GM21390 (cell line): ENCODE data around the gene DIP2B.
"Not testable (repeated sequence)": the region's sequence is repeated elsewhere in the genome, so short reads cannot be mapped to it uniquely, and the experiment has no call there.

ENCODE experiments used
- ATAC-seq: cut with Tn5 transposase; IDR thresholded peaks from one replicate; pipeline ENCODE4 v1.9.1; 2021; ENCODE audit not compliant: unreplicated experiment

The DIP2B gene

GRCh38 chr12:50504798-50505674 lies at the start of gene DIP2B:
Gene DIP2B, plus strand, starts transcription at chr12:50504985. Its CDS starts 156 bp downstream, at chr12:50505141.
- ATAC-seq: peak; percentile 58

- ATAC-seq: no peak
Observed at GRCh38 chr12:50458606-50459005, 46.2 kb upstream of the DIP2B start.

- ATAC-seq: no peak
Observed at GRCh38 chr12:50467439-50467838, 37.3 kb upstream of the DIP2B start.

GRCh38 chr12:50477241-50477832 lies 27.4 kb upstream of the DIP2B start:
- ATAC-seq: no peak

- no peak for ATAC-seq
Observed at GRCh38 chr12:50482571-50482970, 22.2 kb upstream of the DIP2B start.

- ATAC-seq: no peak
Observed at GRCh38 chr12:50483488-50483887, 21.3 kb upstream of the DIP2B start.

- no peak for ATAC-seq
Observed at GRCh38 chr12:50488801-50489200, 16.0 kb upstream of the DIP2B start.

- not testable (repeated sequence) for ATAC-seq
Observed at GRCh38 chr12:50498119-50498518, 6.7 kb upstream of the DIP2B start.

- no peak for ATAC-seq
Observed at GRCh38 chr12:50505675-50506530, 1.1 kb downstream of the DIP2B start.

- no peak for ATAC-seq
Observed at GRCh38 chr12:50506753-50507473, 2.1 kb downstream of the DIP2B start.

GRCh38 chr12:50507474-50507838 lies 2.7 kb downstream of the DIP2B start:
- no peak for ATAC-seq

GRCh38 chr12:50507930-50508329 lies 3.1 kb downstream of the DIP2B start:
- no peak for ATAC-seq

GRCh38 chr12:50508414-50508813 lies 3.6 kb downstream of the DIP2B start:
- no peak for ATAC-seq

- no peak for ATAC-seq
Observed at GRCh38 chr12:50508970-50509663, 4.3 kb downstream of the DIP2B start.

- no peak for ATAC-seq
Observed at GRCh38 chr12:50514526-50515276, 9.9 kb downstream of the DIP2B start.

GRCh38 chr12:50515587-50515986 lies 10.8 kb downstream of the DIP2B start:
- ATAC-seq: no peak

GRCh38 chr12:50517421-50518048 lies 12.8 kb downstream of the DIP2B start:
- ATAC-seq: peak; percentile 63

- ATAC-seq: no peak
Observed at GRCh38 chr12:50518090-50518489, 13.3 kb downstream of the DIP2B start.

- no peak for ATAC-seq
Observed at GRCh38 chr12:50519353-50519752, 14.6 kb downstream of the DIP2B start.
